GM19468 (cell line): ENCODE results near the gene COL25A1.

Source experiments
- ATAC-seq: cut with Tn5 transposase; IDR thresholded peaks from one replicate; pipeline ENCODE4 v1.9.1; 2021; ENCODE audit warnings: mild to moderate bottlenecking, moderate library complexity, moderate number of reproducible peaks; ENCODE audit not compliant: unreplicated experiment; ENCODE audit errors: extremely low read depth

The COL25A1 gene

DNA sequence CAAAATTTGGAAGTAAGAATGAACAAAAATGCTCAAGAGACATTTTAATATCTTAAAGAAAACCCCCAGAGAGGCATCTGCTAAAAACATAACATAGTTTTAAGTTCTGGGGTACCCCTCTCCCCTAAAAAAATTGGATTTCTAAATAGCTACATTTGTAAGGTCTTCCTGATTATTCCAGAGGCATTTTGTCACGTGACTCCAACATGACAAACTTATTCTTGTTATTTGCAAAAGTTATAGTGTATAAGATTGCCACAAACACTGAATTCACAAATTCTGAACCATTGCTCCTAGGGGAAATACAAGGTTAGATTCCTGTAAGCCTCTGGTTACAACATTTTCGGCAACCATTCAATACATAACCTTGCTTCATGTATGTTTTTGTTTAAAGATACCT is 73.4 kb downstream of the COL25A1 start:
- ATAC-seq: no peak

- ATAC-seq: no peak
Observed at GRCh38 chr4:109218288-109218687, 84.2 kb downstream of the COL25A1 start.

DNA sequence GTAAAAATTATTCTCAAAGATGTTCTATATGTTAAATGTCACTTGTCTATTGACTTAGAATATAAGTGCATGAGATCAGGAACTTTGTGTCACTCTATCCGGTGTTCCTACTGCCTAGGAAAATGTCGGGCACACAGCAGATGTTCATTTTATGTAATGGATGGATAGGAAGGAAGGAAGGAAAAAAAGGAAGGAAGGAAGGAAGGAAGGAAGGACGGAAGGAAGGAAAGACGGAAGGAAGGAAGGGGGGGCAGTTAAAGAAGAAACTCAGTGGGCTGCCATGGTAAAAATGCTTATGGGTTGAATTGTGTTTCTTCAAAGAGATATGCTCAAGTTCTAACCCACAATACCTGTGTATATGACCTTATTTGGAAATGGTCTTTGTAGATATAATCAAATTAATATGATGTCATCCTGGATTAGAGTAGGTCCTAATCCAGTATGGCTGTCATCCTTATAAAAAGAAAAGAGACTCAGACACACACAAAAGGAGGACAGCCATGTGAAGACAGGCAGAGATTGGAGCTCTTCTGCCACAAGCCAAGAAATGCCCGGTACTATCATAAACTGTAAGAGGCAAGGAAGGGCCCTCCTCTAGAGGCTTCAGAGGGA is 86.3 kb downstream of the COL25A1 start:
- ATAC-seq: no peak

- ATAC-seq: no peak
Observed at GRCh38 chr4:109215506-109215905, 87.0 kb downstream of the COL25A1 start.

GRCh38 chr4:109214622-109215301 is 87.7 kb downstream of the COL25A1 start:
- no peak for ATAC-seq

DNA sequence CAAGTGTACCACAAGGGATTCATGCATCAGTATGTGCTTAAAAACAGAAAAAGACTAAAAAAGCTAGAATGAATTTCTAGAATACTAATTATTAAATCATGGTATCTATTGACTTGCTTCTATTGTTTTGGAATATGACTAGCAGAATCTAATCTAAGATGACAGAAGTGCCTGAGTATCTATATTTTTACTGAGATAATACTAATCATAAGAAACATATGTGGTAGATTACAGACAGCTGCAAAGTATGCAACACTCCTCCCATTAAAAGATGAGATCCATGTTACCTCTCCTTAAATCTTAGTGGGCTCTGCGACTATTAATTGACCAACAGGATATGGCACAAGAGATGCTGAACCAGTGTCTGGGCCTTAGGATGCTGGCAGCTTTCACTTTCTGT is 89.4 kb downstream of the COL25A1 start:
- no peak for ATAC-seq

DNA sequence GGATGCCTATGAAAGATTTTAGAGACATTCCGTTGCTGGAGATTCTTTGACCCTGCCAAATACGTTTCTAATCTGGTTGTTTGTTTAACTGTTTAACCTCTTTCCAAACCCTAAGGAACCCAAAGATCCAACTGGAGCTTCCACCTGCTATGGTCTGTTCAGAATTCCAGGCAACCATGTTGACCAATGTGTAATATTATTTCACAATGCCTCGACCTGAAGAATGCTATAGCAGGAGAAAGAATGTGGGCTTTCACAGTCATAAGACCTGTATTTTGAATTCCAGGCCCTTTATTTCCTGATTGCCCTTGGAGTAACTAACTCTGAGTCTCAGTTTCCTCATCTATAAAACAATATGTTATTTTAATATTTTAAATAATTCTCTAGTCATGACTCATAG is 90.8 kb downstream of the COL25A1 start:
- ATAC-seq: no peak

DNA sequence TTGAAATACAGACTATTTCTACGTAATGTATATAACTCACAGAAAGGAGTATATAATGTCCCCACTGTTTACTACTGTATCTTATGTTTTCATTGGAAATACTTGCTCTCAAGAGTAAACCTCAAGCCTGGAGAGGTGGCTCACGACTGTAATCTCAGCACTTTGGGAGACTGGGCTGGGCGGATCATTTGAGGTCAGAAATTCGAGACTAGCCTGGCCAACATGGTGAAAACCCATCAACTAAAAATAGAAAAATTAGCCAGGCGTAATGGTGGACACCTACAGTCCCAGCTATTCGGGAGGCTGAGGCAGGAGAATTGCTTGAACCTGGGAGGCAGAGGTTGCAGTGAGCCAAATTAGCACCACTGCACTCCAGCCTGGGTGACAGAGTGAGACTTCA is 92.8 kb downstream of the COL25A1 start:
- ATAC-seq: no peak

- ATAC-seq: no peak
Observed at GRCh38 chr4:109207898-109208297, 94.6 kb downstream of the COL25A1 start.

GRCh38 chr4:109207061-109207460 is 95.4 kb downstream of the COL25A1 start:
- no peak for ATAC-seq

- ATAC-seq: no peak
Observed at GRCh38 chr4:109206620-109207019, 95.8 kb downstream of the COL25A1 start.

GRCh38 chr4:109205186-109205585 is 97.3 kb downstream of the COL25A1 start:
- no peak for ATAC-seq

- no peak for ATAC-seq
Observed at GRCh38 chr4:109199585-109199984, 102.9 kb downstream of the COL25A1 start.

- ATAC-seq: no peak
Observed at GRCh38 chr4:109195646-109196045, 106.8 kb downstream of the COL25A1 start.

DNA sequence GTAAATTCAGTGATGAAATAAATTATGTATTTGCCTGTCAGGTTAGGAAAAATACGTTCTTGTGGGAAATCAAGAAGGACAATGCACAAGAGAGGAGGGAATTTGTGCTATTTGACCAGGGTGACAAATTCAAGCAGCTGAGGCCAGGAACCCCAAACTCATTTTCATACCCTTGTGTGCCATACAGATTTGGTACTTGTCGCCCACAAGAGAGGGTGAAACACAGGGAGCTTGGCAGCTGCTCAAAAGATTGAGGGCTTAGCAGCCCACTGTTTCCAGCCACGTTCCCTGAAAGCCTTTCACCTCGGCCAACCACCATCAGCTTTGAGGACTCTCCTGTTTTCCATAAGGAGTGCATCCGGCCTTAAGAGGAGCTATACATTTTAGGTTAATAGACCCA is 111.2 kb downstream of the COL25A1 start:
- no peak for ATAC-seq

DNA sequence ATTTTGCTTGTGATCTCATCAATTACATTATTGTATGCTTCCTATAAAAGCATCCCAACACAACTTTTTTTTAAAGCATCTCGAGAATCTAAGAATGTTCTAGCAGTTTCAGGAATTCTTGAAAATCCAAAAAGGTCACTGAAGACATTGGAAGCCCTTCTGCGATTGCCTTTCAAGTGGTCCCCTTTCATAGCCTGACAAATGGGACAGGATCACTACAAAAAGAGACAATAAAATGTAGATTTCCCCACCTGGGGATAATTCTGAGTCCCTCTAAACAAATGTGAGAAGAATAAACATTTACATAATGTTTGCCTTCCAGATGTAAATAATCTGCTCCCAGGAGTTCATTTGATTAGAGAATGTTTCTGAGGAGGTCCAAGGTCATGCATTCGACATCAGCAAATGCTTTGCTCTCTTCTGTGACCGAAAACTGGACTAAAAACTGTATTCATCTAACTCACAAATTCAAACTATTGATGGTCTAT is 116.0 kb downstream of the COL25A1 start:
- no peak for ATAC-seq

GRCh38 chr4:109185951-109186350 is 116.5 kb downstream of the COL25A1 start:
- ATAC-seq: no peak

- ATAC-seq: no peak
Observed at GRCh38 chr4:109185548-109185947, 116.9 kb downstream of the COL25A1 start.

DNA sequence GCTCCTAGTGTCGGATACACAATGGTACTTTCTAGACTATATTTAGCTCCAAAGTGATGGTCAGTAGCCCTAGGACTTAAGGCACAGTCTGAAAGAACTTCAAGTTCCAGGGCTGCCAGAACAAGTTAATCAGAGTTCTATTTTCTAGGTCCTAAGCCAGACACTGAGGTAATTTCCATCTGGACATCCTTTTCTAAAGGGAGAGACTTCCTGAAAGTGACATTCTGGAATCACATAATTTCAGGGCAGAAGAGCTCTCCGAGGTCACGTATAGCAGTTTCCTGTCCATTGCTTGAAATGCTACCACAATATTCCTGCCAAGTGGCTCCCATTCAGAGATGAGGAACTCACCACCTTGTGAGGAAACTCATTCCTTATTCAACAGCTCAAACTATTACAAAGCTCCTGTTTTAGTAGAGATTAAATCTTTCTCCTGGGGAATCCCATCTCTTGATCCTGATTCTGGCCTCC is 117.9 kb downstream of the COL25A1 start:
- no peak for ATAC-seq

DNA sequence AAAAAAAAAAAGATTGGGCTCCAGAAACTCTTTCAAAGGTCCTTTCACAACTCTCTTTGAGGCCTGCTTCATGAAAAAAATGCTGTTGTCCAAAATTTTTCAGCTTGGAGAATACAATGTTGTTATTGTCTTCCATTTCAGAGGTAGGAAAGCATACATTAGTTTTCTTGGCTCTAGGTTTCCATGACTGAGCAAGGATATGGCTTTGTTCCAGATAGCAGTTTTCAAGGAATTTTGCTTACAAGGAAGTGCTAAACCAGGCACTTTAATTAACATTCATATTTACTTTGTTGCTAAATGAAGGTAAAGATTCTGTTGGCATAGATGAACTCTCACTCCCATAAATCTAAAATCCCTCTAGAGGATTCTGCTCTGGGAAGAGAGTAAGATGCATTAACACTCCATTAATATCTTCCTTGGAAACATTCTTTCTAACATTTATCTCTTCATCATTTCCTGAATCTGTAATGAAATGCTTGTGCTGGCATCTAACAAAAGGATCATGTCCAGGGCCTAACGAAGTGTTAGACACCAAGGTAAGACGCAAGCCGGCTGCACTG is 118.4 kb downstream of the COL25A1 start:
- no peak for ATAC-seq

DNA sequence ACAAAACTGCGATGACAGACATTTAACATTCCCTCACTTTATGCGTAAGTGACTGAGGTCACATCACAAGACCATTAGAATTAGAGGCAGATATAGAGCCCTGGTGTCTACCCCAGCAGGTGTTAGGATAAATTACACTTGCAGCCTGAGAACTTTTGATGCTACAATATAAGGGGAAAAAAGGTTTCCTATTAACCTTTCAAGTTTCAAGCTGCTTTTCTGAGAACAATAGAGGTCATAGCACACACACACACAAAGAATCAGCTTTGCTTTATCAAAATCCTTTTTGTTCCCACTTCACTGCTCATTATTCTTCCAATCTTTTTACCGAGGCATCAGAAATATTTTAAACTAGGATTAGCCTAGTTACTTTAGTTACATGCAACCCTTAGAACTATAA is 119.8 kb downstream of the COL25A1 start:
- no peak for ATAC-seq

- ATAC-seq: no peak
Observed at GRCh38 chr4:109179061-109179460, 123.4 kb downstream of the COL25A1 start.
